Central memory CD8-positive, alpha-beta T cell (primary cell): Measurements from ENCODE around the gene IGSF6.
A peak's percentile ranks its signal among the peaks of the same experiment; 100 is the strongest.
"Not testable (repeated sequence)": the region's sequence is repeated elsewhere in the genome, so short reads cannot be mapped to it uniquely, and the experiment has no call there.

Experiments
- ATAC-seq: fragments of 150-1000 bp; cut with Tn5 transposase; replicated peaks from 2 replicates; pipeline ENCODE4 v1.10.0; 2022; ENCODE audit warnings: mild to moderate bottlenecking, moderate FRiP score, moderate number of reproducible peaks; ENCODE audit not compliant: poor library complexity, severe bottlenecking; ENCODE audit errors: extremely low read depth
- DNase-seq, 2 donors: peaks; one replicate each; pipeline ENCODE4 v3.0.0; 2021; ENCODE audit warnings: low spot score in 2 of 2
- H3K27ac Mint-ChIP-seq: one replicate; pipeline ENCODE4 v1.8.0; 2022; ENCODE audit warnings: low read depth, mild to moderate bottlenecking, moderate library complexity, mixed read lengths
- H3K27me3 Mint-ChIP-seq: one replicate; pipeline ENCODE4 v1.8.0; 2022; ENCODE audit warnings: mixed read lengths
- H3K36me3 Mint-ChIP-seq: one replicate; pipeline ENCODE4 v1.8.0; 2022; ENCODE audit warnings: mild to moderate bottlenecking, moderate library complexity, mixed read lengths; ENCODE audit not compliant: insufficient read depth
- H3K4me1 Mint-ChIP-seq: one replicate; pipeline ENCODE4 v1.8.0; 2022; ENCODE audit warnings: mixed read lengths
- H3K4me3 Mint-ChIP-seq: one replicate; pipeline ENCODE4 v1.8.0; 2022; ENCODE audit warnings: mild to moderate bottlenecking, moderate library complexity, mixed read lengths
- H3K9me3 Mint-ChIP-seq: one replicate; pipeline ENCODE4 v1.8.0; 2022; ENCODE audit warnings: mixed read lengths

The IGSF6 gene

GRCh38 chr16:21618281-21618680, 34.1 kb downstream of the IGSF6 start:
- Mint-ChIP-seq H3K9me3 (no peaks in the 10 kb centered on the region), H3K27ac (no peak overlapping the region), H3K4me1 (peaks cover 43% of the 10 kb centered on the region), H3K27me3 (no peaks in the 10 kb centered on the region), H3K4me3 (no peak overlapping the region), H3K36me3 (peaks cover 40% of the 10 kb centered on the region)
- DNase-seq (no peak), ATAC-seq (no peak)

GRCh38 chr16:21617607-21618006, 34.8 kb downstream of the IGSF6 start:
- H3K27ac Mint-ChIP-seq: no peak overlapping the region
- no peak for DNase-seq
- H3K36me3 Mint-ChIP-seq: peaks cover 44% of the 10 kb centered on the region
- ATAC-seq: no peak
- no peak overlapping the region for H3K4me3 Mint-ChIP-seq
- peaks cover 42% of the 10 kb centered on the region for H3K4me1 Mint-ChIP-seq
- no peaks in the 10 kb centered on the region for H3K9me3 Mint-ChIP-seq
- H3K27me3 Mint-ChIP-seq: no peaks in the 10 kb centered on the region

- H3K27ac Mint-ChIP-seq: no peak overlapping the region
- H3K4me1 Mint-ChIP-seq: peaks cover 52% of the 10 kb centered on the region
These were observed 37.5 kb downstream of the IGSF6 start for GRCh38 chr16:21614896-21615295.

GRCh38 chr16:21613781-21614180, 38.6 kb downstream of the IGSF6 start:
- H3K27ac Mint-ChIP-seq: no peak overlapping the region

More at GRCh38 chr16:21614896-21615295, 37.5 kb downstream of the IGSF6 start:
- no peak for ATAC-seq
- no peaks in the 10 kb centered on the region for H3K27me3 Mint-ChIP-seq
- no peak overlapping the region for H3K4me3 Mint-ChIP-seq
- peaks cover 33% of the 10 kb centered on the region for H3K36me3 Mint-ChIP-seq
- H3K9me3 Mint-ChIP-seq: no peaks in the 10 kb centered on the region
- no peak for DNase-seq

GRCh38 chr16:21613361-21613760, 39.0 kb downstream of the IGSF6 start:
- peaks cover 62% of the 10 kb centered on the region for H3K4me1 Mint-ChIP-seq
- no peaks in the 10 kb centered on the region for H3K9me3 Mint-ChIP-seq
- DNase-seq: no peak
- no peak overlapping the region for H3K27ac Mint-ChIP-seq
- H3K36me3 Mint-ChIP-seq: peaks cover 22% of the 10 kb centered on the region
- no peaks in the 10 kb centered on the region for H3K27me3 Mint-ChIP-seq
- H3K4me3 Mint-ChIP-seq: no peak overlapping the region
- no peak for ATAC-seq

More at GRCh38 chr16:21613781-21614180, 38.6 kb downstream of the IGSF6 start:
- no peak for ATAC-seq
- peaks cover 26% of the 10 kb centered on the region for H3K36me3 Mint-ChIP-seq
- no peak overlapping the region for H3K4me3 Mint-ChIP-seq
- H3K4me1 Mint-ChIP-seq: peaks cover 58% of the 10 kb centered on the region
- no peaks in the 10 kb centered on the region for H3K9me3 Mint-ChIP-seq
- no peak for DNase-seq
- no peaks in the 10 kb centered on the region for H3K27me3 Mint-ChIP-seq

GRCh38 chr16:21611556-21612384, 40.6 kb downstream of the IGSF6 start:
- H3K4me3 Mint-ChIP-seq: no peak overlapping the region
- H3K36me3 Mint-ChIP-seq: peaks cover 15% of the 10 kb centered on the region
- H3K27me3 Mint-ChIP-seq: no peaks in the 10 kb centered on the region
- H3K9me3 Mint-ChIP-seq: no peaks in the 10 kb centered on the region
- DNase-seq: no peak
- ATAC-seq: no peak
- no peak overlapping the region for H3K27ac Mint-ChIP-seq
- peaks cover 62% of the 10 kb centered on the region for H3K4me1 Mint-ChIP-seq

GRCh38 chr16:21611198-21611555, 41.2 kb downstream of the IGSF6 start:
- H3K9me3 Mint-ChIP-seq: no peaks in the 10 kb centered on the region
- H3K36me3 Mint-ChIP-seq: peaks cover 13% of the 10 kb centered on the region
- DNase-seq: no peak
- peaks cover 58% of the 10 kb centered on the region for H3K4me1 Mint-ChIP-seq
- H3K27me3 Mint-ChIP-seq: no peaks in the 10 kb centered on the region
- no peak overlapping the region for H3K4me3 Mint-ChIP-seq
- H3K27ac Mint-ChIP-seq: no peak overlapping the region
- no peak for ATAC-seq

- ATAC-seq (no peak), DNase-seq (no peak)
- H3K4me3 Mint-ChIP-seq: no peak overlapping the region
- no peaks in the 10 kb centered on the region for H3K27me3 Mint-ChIP-seq
- H3K9me3 Mint-ChIP-seq: no peaks in the 10 kb centered on the region
- H3K27ac Mint-ChIP-seq: no peak overlapping the region
- H3K36me3 Mint-ChIP-seq: peaks cover 13% of the 10 kb centered on the region
- peaks cover 56% of the 10 kb centered on the region for H3K4me1 Mint-ChIP-seq
These were observed 41.6 kb downstream of the IGSF6 start for GRCh38 chr16:21610766-21611165.

GRCh38 chr16:21610006-21610544, 42.3 kb downstream of the IGSF6 start:
- peaks cover 50% of the 10 kb centered on the region for H3K4me1 Mint-ChIP-seq
- no peak for DNase-seq
- H3K4me3 Mint-ChIP-seq: no peak overlapping the region
- no peak for ATAC-seq
- peaks cover 13% of the 10 kb centered on the region for H3K36me3 Mint-ChIP-seq
- H3K27me3 Mint-ChIP-seq: no peaks in the 10 kb centered on the region
- no peaks in the 10 kb centered on the region for H3K9me3 Mint-ChIP-seq
- H3K27ac Mint-ChIP-seq: no peak overlapping the region

GRCh38 chr16:21608639-21609328, 43.6 kb downstream of the IGSF6 start:
- H3K4me3 Mint-ChIP-seq: peak overlapping the region; percentile 49
- peak overlapping the region; percentile 61 for H3K27ac Mint-ChIP-seq
- DNase-seq (no peak), ATAC-seq (peak; percentile 60)
- H3K27me3 Mint-ChIP-seq: no peaks in the 10 kb centered on the region
- H3K4me1 Mint-ChIP-seq: peaks cover 48% of the 10 kb centered on the region
- no peaks in the 10 kb centered on the region for H3K9me3 Mint-ChIP-seq
- H3K36me3 Mint-ChIP-seq: peaks cover 9% of the 10 kb centered on the region

GRCh38 chr16:21605848-21606247, 46.6 kb downstream of the IGSF6 start:
- H3K27ac Mint-ChIP-seq, H3K9me3 Mint-ChIP-seq, H3K4me3 Mint-ChIP-seq, H3K36me3 Mint-ChIP-seq, DNase-seq, ATAC-seq, H3K27me3 Mint-ChIP-seq: not testable (repeated sequence)
- H3K4me1 Mint-ChIP-seq: peaks cover 54% of the 10 kb centered on the region

- H3K36me3 Mint-ChIP-seq: peaks cover 8% of the 10 kb centered on the region
- H3K27me3 Mint-ChIP-seq: no peaks in the 10 kb centered on the region
- H3K4me3 Mint-ChIP-seq: no peak overlapping the region
- no peaks in the 10 kb centered on the region for H3K9me3 Mint-ChIP-seq
- DNase-seq: no peak
- peaks cover 46% of the 10 kb centered on the region for H3K4me1 Mint-ChIP-seq
- ATAC-seq: no peak
- H3K27ac Mint-ChIP-seq: no peak overlapping the region
These were observed 48.5 kb downstream of the IGSF6 start for GRCh38 chr16:21603928-21604327.

GRCh38 chr16:21602785-21603184, 49.6 kb downstream of the IGSF6 start:
- Mint-ChIP-seq H3K27me3 (no peaks in the 10 kb centered on the region), H3K36me3 (peaks cover 8% of the 10 kb centered on the region), H3K27ac (no peak overlapping the region), H3K9me3 (no peaks in the 10 kb centered on the region), H3K4me1 (peaks cover 45% of the 10 kb centered on the region), H3K4me3 (no peak overlapping the region)
- ATAC-seq: no peak
- DNase-seq: no peak
